ENCODE results near the gene GRM1.

GRM1 gene

GRCh38 chr6:146277142-146277541 lies 248.3 kb downstream of the GRM1 start:
- no peak for DNase-seq (ENCODE audit: low spot score)

- DNase-seq (ENCODE audit: low spot score) = no peak
Observed at GRCh38 chr6:146281651-146282362, 252.9 kb downstream of the GRM1 start.

- no peak for DNase-seq (ENCODE audit: low spot score)
Observed at GRCh38 chr6:146282837-146283236, 254.0 kb downstream of the GRM1 start.

DNA sequence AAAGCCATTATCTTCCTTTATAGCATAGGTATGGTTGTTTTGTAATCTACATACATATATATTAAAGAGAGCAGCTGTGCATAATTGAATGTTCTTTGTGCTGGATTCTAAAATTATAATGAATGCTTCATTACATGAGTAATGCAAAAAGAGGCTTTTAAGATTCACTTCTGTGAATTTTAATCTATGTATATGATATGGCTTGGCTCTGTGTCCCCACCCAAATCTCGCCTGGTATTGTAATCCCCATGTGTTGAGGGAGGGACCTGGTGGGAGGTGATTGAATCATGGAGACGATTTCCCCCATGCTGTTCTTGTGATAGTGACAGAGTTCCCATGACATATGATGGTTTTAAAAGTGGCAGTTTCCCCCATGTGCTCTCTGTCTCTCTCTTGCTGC lies 255.4 kb downstream of the GRM1 start:
- no peak for DNase-seq (ENCODE audit: low spot score)

- no peak for DNase-seq (ENCODE audit: low spot score)
Observed at GRCh38 chr6:146286961-146287360, 258.1 kb downstream of the GRM1 start.

DNA sequence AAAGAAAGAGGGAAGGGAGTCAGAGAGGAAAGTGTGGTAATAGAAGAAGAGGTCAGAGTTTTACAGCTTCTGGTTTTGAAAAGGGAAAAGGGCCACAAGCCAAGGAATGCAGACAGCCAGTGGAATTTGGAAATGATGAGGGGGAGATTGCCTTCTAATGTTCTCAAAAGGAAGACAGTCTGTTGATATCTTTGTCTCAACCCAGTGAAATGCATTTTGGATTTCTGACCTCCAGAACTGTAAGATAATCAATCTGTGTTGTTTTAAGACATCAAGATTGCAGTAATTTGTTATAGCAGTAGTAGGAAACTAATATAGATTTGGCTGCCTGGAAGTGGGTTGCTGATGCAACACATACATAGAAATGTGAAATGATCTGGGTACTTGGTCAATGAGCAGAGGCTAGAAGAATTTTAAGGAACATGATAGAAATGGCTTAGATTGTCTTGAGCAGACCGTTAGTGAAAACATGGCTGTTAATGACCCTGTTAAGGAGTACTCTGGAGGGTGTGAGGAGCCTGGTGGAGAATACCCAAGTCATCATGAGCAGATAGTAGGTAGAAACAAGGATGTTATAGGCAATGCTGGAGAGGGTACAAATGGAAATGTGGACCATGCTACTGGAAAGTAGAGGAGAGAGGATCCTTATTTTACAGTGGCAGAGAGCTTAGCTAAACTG lies 259.0 kb downstream of the GRM1 start:
- DNase-seq (ENCODE audit: low spot score) = no peak

- no peak for DNase-seq (ENCODE audit: low spot score)
Observed at GRCh38 chr6:146289816-146290588, 261.1 kb downstream of the GRM1 start.

DNA sequence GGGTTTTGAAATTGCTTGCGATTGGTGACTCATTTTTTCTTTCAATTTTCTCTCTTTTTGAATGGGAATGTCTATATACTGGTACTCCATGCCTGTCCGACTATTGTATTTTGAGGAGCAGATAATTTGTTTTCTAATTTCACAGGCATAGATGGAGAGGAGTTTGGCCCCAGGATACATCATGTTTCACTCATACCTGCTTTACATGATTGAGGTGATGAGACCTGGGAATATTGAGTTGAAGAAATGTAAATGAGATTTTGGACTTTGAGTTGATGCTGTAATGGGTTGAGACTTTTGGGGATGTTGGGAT lies 261.7 kb downstream of the GRM1 start:
- no peak for DNase-seq (ENCODE audit: low spot score)

GRCh38 chr6:146292506-146292905 lies 263.6 kb downstream of the GRM1 start:
- no peak for DNase-seq (ENCODE audit: low spot score)

GRCh38 chr6:146295695-146296094 lies 266.8 kb downstream of the GRM1 start:
- no peak for DNase-seq (ENCODE audit: low spot score)

DNA sequence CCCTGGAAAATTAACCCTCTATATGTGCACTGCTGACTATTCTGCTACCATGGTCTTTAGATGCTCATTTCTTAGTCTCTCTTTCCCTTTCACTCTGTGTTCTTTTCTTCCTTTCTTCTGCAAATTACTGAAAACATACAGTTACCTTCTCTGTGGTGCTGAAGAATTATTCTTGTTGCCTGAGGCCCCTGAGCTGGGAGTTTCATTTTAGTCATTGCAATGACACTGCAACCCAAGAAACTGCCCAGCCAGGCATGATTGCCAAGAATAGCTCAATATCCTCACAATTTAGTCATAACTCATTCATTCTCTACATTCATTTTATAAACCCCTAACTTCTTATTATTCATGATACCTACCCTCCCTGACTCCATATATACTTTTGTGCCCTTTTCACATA lies 269.0 kb downstream of the GRM1 start:
- DNase-seq (ENCODE audit: low spot score) = no peak

GRCh38 chr6:146300521-146300920 lies 271.7 kb downstream of the GRM1 start:
- no peak for DNase-seq (ENCODE audit: low spot score)

- DNase-seq (ENCODE audit: low spot score) = no peak
Observed at GRCh38 chr6:146301764-146302163, 272.9 kb downstream of the GRM1 start.

- DNase-seq (ENCODE audit: low spot score) = no peak
Observed at GRCh38 chr6:146302994-146303393, 274.1 kb downstream of the GRM1 start.

- DNase-seq (ENCODE audit: low spot score) = no peak
Observed at GRCh38 chr6:146304181-146304580, 275.3 kb downstream of the GRM1 start.

- DNase-seq (ENCODE audit: low spot score) = peak; percentile 72
Observed at GRCh38 chr6:146305092-146305491, 276.2 kb downstream of the GRM1 start.

- DNase-seq (ENCODE audit: low spot score) = no peak
Observed at GRCh38 chr6:146305951-146306350, 277.1 kb downstream of the GRM1 start.

- no peak for DNase-seq (ENCODE audit: low spot score)
Observed at GRCh38 chr6:146310628-146311027, 281.8 kb downstream of the GRM1 start.

- DNase-seq (ENCODE audit: low spot score) = no peak
Observed at GRCh38 chr6:146311079-146311478, 282.2 kb downstream of the GRM1 start.

- DNase-seq (ENCODE audit: low spot score) = no peak
Observed at GRCh38 chr6:146312608-146313007, 283.7 kb downstream of the GRM1 start.

GRCh38 chr6:146315381-146316174 lies 286.7 kb downstream of the GRM1 start:
- no peak for DNase-seq (ENCODE audit: low spot score)

DNA sequence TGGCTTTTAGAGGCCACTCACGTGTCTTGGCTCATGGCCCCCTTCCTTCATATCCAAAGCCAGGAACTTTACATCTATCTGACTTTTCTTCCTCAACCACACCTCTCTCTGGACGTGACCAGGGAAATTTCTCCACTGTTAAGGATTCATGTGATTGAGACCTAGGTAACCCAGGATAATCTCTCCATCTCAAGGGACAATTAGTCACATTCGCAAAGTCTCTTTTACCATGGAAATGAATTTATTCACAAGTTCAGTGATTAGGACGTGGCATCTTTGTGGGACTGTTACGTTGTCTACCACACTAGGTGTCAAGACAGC lies 287.3 kb downstream of the GRM1 start:
- no peak for DNase-seq (ENCODE audit: low spot score)

- no peak for DNase-seq (ENCODE audit: low spot score)
Observed at GRCh38 chr6:146331013-146331412, 302.2 kb downstream of the GRM1 start.
